GM15510 (cell line): ENCODE data around the gene GALNT15.

Experiments
- POLR2A ChIP-seq: IDR thresholded peaks from 3 replicates; pipeline ENCODE4 v1.6.1; 2011; ENCODE audit warnings: borderline replicate concordance; ENCODE audit not compliant: insufficient read length; ENCODE audit errors: extremely low read depth

Gene GALNT15

GRCh38 chr3:16174389-16174788 is at the start of gene GALNT15:
TSS of gene GALNT15 (plus strand) at chr3:16174680. CDS start at chr3:16175152, 472 bp downstream.
- no peak for TF ChIP-seq POLR2A

GRCh38 chr3:16126634-16127033 is 47.8 kb upstream of the GALNT15 start:
- TF ChIP-seq POLR2A: no peak

- TF ChIP-seq POLR2A: no peak
Observed at GRCh38 chr3:16127249-16127648, 47.2 kb upstream of the GALNT15 start.

GRCh38 chr3:16130066-16130465 is 44.4 kb upstream of the GALNT15 start:
- no peak for TF ChIP-seq POLR2A

- TF ChIP-seq POLR2A: no peak
Observed at GRCh38 chr3:16132190-16132589, 42.3 kb upstream of the GALNT15 start.

- TF ChIP-seq POLR2A: no peak
Observed at GRCh38 chr3:16132928-16133327, 41.6 kb upstream of the GALNT15 start.

GRCh38 chr3:16134173-16134928 is 40.1 kb upstream of the GALNT15 start:
- TF ChIP-seq POLR2A: no peak

GRCh38 chr3:16136055-16136454 is 38.4 kb upstream of the GALNT15 start:
- TF ChIP-seq POLR2A: no peak

GRCh38 chr3:16137044-16137443 is 37.4 kb upstream of the GALNT15 start:
- no peak for TF ChIP-seq POLR2A

GRCh38 chr3:16137977-16138376 is 36.5 kb upstream of the GALNT15 start:
- no peak for TF ChIP-seq POLR2A

GRCh38 chr3:16140116-16140893 is 34.2 kb upstream of the GALNT15 start:
- no peak for TF ChIP-seq POLR2A

- no peak for TF ChIP-seq POLR2A
Observed at GRCh38 chr3:16140894-16141285, 33.6 kb upstream of the GALNT15 start.

GRCh38 chr3:16142350-16143025 is 32.0 kb upstream of the GALNT15 start:
- TF ChIP-seq POLR2A: no peak

- TF ChIP-seq POLR2A: no peak
Observed at GRCh38 chr3:16143861-16144447, 30.5 kb upstream of the GALNT15 start.

GRCh38 chr3:16145176-16145575 is 29.3 kb upstream of the GALNT15 start:
- no peak for TF ChIP-seq POLR2A
